Endothelial cell of umbilical vein (primary cell): ENCODE results near the gene EFNA4.

Experiments used
- EZH2 ChIP-seq: IDR thresholded peaks from 2 replicates; pipeline ENCODE4 v1.6.1; 2012; ENCODE audit warnings: borderline replicate concordance, low read depth, mild to moderate bottlenecking, moderate library complexity, low read length, inconsistent platforms; ENCODE audit not compliant: severe bottlenecking
- POLR2AphosphoS5 ChIP-seq: IDR thresholded peaks from 2 replicates; pipeline ENCODE4 v1.6.1; 2012; ENCODE audit warnings: low read depth, mild to moderate bottlenecking, control low read depth, low read length, moderate library complexity; ENCODE audit not compliant: insufficient read depth

GRCh38 chr1:155117610-155118009, 54.1 kb downstream of the EFNA4 start:
- TF ChIP-seq POLR2AphosphoS5 (no peak), EZH2 (no peak)
